ENCODE data around the gene BCAS1.
"Not testable (repeated sequence)": the region's sequence is repeated elsewhere in the genome, so short reads cannot be mapped to it uniquely, and the experiment has no call there.

Gene BCAS1

GRCh38 chr20:53941680-53942471 lies 128.5 kb downstream of the BCAS1 start:
- DNase-seq (ENCODE audit: low spot score) = no peak

GRCh38 chr20:53940907-53941545 lies 129.4 kb downstream of the BCAS1 start:
- no peak for DNase-seq (ENCODE audit: low spot score)

- DNase-seq (ENCODE audit: low spot score) = no peak
Measured at GRCh38 chr20:53940360-53940702, 130.1 kb downstream of the BCAS1 start.

- peak; percentile 84 for DNase-seq (ENCODE audit: low spot score)
Measured at GRCh38 chr20:53939572-53940359, 130.6 kb downstream of the BCAS1 start.

GRCh38 chr20:53939190-53939571 lies 131.2 kb downstream of the BCAS1 start:
- no peak for DNase-seq (ENCODE audit: low spot score)

- DNase-seq (ENCODE audit: low spot score) = no peak
Measured at GRCh38 chr20:53938739-53939138, 131.7 kb downstream of the BCAS1 start.

- peak; percentile 21 for DNase-seq (ENCODE audit: low spot score)
Measured at GRCh38 chr20:53937929-53938367, 132.4 kb downstream of the BCAS1 start.

- DNase-seq (ENCODE audit: low spot score) = peak; percentile 12
Measured at GRCh38 chr20:53937339-53937741, 133.1 kb downstream of the BCAS1 start.

GRCh38 chr20:53935344-53936084 lies 134.9 kb downstream of the BCAS1 start:
- no peak for DNase-seq (ENCODE audit: low spot score)

- no peak for DNase-seq (ENCODE audit: low spot score)
Measured at GRCh38 chr20:53934421-53935343, 135.7 kb downstream of the BCAS1 start.

GRCh38 chr20:53933232-53933846 lies 137.1 kb downstream of the BCAS1 start:
- DNase-seq (ENCODE audit: low spot score) = no peak

GRCh38 chr20:53932655-53933192 lies 137.7 kb downstream of the BCAS1 start:
- not testable (repeated sequence) for DNase-seq (ENCODE audit: low spot score)

GRCh38 chr20:53931597-53931996 lies 138.8 kb downstream of the BCAS1 start:
- no peak for DNase-seq (ENCODE audit: low spot score)

GRCh38 chr20:53930651-53931504 lies 139.5 kb downstream of the BCAS1 start:
- DNase-seq (ENCODE audit: low spot score) = no peak

- no peak for DNase-seq (ENCODE audit: low spot score)
Measured at GRCh38 chr20:53929974-53930650, 140.3 kb downstream of the BCAS1 start.

- no peak for DNase-seq (ENCODE audit: low spot score)
Measured at GRCh38 chr20:53929399-53929798, 141.0 kb downstream of the BCAS1 start.

- no peak for DNase-seq (ENCODE audit: low spot score)
Measured at GRCh38 chr20:53927990-53928389, 142.4 kb downstream of the BCAS1 start.

GRCh38 chr20:53926428-53927028 lies 143.9 kb downstream of the BCAS1 start:
- DNase-seq (ENCODE audit: low spot score) = no peak
